IPS-NIHi7 (cell line): ENCODE results near the gene FSTL4.

Experiments
- DNase-seq: peaks from one replicate; pipeline ENCODE4 v3.0.0; 2012; ENCODE audit warnings: mixed read lengths; ENCODE audit errors: extremely low spot score

Gene FSTL4

DNA sequence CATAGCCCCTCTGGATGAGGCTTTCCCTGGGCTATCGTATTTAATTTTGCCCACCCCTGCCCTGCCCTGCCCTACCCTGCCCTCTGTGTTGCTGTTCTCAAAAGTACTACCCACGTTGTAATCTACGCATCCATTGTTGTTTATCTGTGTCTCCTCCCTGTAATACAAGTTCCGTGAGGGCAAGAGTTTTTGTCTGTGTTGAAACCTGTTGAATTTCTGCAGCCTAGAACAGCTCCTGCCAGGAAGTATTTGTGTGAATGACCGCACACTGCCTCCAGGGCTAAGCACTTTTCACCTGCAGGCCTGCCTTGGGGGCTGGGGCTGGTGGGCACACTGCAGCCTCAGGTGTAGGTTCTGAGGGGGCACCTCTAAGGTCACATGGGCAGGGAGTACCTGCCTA is 315.7 kb downstream of the FSTL4 start:
- no peak for DNase-seq

DNA sequence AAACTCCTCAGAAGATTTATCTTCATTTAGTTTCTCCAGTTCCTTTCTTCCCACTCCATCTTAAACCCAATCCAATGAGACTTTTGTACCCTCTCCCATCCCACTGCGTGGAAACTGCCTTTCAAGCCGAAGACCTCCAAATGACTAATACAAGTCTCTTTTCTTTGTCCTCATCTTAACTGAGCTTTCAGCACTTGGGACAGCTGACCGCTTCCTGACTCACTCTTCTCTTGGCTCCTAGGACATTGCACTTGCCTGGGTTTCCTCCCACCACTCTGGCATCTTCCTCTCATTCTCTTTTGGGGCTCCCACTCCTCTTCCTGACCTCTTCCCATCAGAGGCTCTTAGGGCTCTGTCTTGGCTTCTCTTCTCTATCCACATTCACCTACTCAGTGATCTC is 316.8 kb downstream of the FSTL4 start:
- peak; percentile 53 for DNase-seq

DNA sequence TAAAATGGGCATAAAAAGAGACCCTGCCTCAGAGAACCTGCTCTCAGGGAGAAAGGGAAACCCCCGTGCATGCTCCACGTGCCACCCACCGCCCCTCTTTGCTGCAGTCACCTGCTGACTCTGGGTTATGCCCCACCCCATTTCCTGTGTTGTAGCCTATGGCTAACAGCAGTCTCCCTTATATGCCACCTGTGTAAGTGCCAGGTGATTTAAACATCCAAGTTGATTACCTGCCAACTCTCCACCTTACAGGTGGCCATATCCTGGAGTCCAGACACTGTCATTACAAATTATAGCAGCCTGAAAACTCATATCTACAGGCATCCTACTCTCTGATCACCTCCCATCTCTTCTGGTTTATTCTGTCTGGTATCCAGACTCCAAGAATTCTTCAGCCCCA is 318.0 kb downstream of the FSTL4 start:
- DNase-seq: no peak

DNA sequence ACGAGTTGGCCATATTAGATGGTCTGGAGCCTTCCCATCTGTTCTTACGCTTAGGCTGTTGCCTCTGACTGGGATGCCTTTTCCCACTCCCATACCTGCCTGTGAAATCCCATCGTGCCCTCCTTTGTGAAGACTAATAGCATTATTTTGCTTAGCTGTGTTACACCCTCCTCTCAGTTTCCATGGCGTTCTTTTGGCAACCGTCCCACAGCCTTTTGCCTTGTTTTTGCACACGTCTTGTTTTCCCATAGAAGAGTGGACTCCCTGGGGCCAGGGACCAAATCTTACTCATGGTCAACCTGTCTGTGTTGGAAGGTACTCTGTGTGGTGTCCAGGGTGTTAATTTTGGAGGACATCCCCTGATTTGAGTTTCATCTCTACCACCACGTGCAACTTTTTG is 318.4 kb downstream of the FSTL4 start:
- no peak for DNase-seq

DNA sequence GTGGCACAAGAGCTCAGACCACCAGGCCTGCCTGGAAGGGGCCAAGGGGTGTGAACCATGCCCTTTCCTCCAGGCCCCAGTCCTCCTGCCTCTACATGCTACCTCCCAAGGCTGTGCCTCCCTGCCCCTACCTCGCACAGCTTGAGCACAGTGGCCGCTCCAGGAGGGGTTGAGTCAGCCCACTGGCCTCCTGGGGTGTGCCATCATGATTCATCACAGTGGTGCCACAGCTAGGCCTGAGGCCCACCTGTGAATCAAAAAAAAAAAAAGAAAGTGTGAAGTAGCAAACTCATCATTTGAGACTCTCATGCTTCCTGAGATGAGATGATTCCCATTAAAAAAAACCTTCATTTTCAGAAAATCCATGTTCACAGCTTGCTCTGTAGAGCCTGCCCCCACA is 320.0 kb downstream of the FSTL4 start:
- DNase-seq: no peak

DNA sequence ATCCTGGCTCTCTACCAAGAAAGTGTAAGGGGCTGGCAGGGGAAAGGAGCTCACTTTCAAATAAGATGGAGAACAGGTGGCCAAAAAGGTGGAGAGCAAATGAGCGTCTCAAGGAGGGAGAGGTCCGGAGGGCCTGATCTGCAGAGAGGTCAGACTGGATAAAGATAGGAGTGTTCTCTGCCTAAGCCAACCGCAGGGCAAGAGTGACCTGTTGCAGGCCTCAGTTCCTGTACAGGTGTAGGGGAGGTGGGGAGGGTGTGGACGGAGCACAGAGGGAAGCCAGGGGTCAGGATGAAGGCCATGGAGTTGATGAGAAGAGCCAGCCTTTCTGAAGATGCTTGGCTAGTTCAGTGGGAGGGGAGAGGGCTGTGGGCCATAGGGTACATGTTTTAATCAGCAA is 320.8 kb downstream of the FSTL4 start:
- DNase-seq: no peak

DNA sequence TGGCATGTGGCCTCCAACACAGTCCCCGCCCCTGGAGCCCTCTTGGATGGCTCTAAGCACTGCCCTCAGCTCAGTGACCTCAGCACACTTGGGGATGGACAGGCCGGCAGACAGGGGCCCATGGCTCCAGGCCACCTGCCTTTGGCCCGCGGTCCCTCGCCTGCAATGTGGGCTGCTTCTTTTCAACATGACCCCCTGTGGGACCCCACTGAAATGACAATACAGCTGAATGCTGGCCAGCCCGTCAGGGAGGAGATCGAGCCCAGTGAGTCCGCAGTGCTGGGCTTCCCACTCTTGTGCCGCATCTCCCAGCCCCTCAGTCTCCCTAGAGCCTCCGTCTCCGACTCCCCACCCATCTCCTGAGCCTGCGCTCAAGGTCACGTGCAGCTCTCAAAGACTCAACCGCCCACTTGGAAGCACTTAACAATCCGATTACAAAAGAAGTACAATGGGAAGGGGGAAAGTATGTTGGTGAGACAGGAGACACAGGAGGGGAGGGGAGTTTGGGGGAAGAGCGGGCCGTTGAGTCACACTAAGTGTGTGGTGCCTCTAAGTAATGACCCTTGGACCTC is 321.6 kb downstream of the FSTL4 start:
- DNase-seq: no peak

DNA sequence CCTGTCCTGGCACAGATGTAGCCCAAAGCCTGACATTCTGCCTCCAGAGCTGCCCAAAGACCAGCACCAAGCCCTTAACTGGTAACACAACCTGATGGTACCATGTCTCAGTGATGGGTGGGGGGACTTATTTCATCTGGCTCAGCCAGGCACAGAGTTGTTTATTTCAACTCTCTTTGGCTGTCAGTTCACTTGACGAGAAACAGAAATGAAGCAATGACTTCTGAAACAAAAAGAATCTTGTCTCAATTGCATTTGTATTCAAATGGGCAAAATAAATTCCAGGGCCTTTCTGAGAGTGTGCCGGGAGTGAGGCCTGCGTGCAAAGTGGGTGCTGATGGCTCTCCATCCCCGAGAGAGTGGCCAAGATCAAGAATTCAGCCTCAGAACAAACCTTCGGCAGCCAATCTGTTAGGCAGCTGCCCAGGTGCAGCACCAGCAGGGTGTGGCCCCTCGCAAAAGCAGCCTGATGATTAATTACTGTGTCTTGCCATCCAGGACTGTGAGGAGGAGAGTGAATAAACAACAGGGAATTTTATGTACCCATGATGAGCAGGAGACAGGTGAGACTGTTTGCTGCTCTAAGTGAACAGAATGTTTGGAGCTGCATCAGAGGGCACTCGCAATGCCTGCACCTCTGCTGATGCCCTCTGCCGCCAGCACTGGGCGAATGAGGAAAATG is 322.5 kb downstream of the FSTL4 start:
- no peak for DNase-seq

DNA sequence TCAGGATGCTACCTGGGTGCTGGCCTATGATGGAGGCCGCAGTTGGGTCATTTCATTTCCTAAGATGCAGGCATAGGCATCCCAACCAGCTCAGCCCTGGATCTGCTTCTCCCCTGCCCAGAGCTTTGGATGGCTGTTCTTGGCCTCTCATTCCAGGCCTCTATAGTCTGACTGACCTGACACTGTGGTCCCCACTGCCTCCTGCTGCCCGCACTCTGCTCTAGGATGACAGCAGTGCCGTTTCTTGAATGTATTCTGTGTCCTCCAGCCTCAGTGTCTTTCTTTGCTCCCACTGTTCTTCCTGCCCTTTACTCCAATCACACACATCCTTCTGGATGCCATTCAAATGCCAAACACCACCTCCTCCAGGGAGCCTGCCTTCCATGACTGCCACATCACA is 324.8 kb downstream of the FSTL4 start:
- DNase-seq: peak; percentile 48

DNA sequence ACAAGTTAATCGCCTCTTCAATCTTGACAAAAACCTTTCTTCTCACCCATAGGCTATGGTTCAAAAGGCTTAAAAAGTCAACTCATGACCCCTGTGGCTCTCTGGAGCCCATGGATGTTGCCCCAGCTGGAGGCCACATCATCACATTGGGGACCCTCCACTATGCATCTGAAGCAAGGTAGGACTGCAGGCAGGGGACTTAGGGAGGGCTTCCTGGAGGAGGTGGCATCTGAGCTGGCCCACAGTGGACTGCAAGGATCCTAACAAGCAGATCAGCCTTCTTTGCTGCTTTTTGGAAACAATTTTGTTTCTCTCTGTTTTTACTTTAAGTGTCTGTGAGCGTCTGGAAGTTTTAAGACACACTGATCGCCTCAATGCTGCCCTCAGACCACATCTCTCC is 325.9 kb downstream of the FSTL4 start:
- DNase-seq: no peak

DNA sequence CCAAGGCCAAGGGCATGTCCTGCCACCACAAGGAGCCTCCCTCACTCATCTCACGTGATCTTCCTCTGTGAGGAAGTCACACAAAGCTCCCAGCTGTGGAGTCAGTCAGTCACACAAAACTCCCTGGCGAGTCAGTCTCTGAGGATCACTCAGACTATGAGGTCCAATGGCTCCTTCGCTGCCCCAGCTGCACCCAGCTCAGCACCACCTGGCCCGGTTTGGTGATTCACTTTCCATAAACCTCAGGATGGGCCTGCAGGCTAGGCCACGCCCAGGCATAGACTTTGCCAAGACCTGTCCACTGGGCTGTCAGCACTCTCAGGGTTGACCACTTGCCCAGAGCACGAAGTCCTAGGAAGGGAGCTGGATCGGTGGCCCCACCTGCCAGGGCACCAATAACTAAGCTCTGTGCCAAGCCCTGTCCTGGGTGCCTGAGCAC is 326.7 kb downstream of the FSTL4 start:
- DNase-seq: no peak

DNA sequence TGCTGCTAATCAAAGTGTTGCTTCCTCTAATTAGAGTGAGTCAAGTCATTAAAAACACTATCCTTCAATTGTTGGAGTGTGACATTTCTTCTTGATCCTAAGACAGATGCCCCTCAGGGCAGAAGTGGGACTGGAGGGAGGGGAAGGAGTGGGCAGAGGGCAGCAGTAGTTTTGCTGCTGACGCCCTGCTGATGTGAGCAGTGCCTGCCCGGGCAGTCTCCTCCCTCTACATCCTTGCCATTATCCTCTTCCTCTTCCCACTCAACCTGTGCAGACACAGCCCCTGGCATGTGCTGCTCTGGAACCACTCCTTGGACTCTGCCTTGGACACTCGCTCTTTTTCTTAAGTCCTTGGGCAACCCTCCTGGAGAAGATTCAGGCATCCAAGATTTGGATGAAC is 328.0 kb downstream of the FSTL4 start:
- DNase-seq: no peak

DNA sequence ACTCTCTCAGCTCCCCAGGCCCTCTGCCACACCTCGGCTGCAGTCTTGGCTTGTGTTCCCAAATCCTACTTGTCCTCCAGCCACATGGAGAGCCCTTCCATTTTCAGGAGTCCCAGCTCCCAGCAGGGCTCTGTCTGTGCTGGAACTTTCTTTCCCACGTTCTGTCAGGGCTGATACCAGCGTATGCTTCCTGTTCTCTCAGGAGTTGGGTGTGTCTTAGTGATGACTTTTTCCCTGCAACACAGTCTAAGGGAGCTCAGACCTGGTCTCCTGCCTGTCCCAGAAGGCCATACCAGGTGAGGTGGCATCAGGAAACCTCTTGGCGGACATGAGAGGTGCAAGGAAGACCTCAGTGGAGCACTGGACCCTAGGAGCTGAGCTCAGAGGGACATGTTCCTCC is 334.0 kb downstream of the FSTL4 start:
- DNase-seq: no peak

DNA sequence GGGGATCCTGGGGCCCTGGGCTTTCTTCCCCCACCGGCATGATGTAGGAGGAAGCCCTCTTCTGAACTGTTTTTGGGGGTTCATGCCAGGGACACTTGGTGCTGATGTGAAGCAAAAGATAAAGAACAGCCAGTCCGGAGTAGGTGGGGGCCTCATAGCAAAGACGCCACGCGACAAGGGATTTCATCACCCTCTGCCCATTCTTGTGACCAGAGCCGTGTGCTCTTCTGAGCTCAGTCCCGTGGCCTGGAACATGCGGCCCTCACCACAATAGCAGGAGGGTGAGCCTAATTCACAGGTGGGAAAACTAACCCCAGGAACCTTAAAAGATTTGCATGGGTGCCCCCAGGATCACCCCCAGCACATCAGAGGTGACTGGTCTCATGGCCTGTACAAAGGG is 334.6 kb downstream of the FSTL4 start:
- DNase-seq: no peak

DNA sequence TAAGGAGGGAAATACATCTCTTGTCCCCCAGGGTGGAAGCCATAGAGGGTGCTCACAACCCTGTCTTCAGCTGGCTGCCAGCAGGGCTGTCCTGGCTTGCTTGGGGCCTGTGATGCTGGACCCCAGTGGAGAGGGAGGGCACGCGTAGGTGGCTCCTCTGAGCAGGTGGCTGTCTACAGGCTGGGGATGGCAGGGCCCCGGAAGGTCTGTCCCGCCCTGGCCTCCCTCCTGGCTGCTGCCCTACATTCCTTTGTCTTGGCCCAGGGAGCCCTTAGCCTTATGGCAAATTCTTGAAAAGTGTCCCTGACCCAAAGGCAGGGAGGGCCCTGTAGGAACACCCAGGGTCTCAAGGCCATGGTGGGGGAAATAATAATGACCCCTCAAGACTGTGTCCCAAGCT is 336.2 kb downstream of the FSTL4 start:
- DNase-seq: no peak

DNA sequence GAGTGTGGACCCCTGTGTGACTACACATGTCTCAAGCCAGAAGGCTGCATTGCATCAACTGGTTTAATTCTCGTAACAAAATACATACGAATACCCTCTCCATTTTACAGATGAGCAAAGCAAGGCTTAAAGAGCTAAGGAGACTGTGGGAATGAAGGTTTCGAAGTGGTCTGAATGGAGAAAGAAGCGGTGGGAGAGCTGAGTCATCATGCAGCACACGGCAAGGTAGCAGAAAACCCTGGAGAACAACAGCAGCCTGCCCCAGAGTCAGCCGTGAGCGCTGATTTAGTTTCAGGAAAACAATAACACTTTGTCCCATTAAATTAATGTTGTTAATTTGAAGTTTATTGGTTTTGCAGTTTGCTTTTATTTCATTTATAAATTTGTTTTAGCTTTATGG is 336.7 kb downstream of the FSTL4 start:
- DNase-seq: no peak

DNA sequence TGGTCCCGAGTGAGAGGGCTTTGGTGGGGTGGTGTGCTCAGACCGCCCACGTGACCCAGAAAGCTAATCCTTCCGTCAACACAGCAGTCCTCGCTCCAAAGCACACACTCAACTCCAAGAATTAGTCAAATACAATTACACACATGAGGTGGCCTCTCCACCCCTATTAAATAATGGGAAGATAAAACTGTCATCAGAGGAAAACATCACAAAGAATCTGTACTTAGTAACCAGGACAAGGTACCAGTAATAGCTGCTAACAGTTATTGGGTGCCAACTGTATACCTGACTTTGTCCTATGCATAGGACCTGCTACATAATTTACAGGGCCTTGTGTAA is 337.8 kb downstream of the FSTL4 start:
- DNase-seq: peak; percentile 42

DNA sequence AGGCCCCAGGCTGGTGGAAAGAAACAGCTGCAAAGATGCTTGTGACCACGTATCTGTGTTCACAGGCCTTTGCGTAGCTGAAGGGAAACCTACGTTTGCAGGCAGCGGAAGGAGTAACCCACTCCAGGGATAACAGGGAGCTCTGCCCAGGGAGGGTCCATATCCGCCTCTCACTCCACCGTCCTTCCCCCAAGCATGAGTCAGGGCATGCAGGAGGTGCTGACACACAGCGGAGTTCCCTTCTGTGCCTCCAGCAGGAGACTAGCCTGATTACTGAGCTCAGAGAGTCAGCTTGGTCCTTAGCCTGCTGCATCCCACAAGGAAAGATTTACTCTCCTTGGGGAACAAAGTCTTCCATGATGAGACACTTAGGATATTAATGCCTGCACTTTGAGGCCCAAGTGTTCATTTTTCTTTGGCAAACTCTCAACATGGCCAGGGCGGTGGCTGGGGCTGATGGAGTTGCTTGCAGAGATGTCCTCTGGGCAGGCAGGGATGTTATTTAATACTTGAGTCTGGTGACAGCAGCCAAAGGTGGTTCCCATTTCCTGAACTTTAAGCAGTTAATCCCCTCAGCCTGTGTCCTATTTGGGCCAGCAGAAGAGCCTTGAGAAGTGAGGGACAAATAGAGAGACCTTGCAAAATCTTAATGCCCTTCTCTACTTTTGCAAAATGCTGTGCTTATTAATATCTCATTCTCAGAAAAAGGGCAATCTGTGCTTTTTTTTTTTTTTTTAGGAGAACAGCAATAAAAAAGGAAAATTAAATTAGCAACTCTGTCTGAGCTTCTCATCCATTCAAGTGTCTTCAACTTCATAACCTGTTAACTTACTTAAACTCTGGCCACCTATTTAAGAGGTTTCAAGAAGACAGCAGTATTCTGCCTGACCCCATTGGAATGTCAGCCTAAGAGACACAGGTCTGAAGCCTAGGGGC is 338.4 kb downstream of the FSTL4 start:
- peak; percentile 48 for DNase-seq

DNA sequence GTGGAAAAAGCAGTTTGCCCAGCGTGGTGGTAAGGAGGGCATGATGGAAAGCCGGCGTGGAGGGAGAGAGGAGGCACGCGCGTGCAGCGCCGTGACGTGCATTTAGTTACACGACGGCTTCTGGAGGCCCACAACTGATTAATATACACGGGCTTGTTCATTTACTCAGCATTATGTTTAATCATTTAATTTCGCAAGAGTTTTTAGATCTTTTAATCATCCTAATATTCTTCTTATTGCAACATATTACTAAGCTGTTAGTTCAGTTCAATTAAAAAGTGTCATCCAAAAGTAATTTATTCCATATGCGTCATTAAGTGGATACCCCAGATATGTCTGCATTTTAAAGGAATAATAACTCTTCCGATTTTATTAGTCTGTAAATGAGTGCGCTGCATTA is 340.0 kb downstream of the FSTL4 start:
- DNase-seq: no peak

DNA sequence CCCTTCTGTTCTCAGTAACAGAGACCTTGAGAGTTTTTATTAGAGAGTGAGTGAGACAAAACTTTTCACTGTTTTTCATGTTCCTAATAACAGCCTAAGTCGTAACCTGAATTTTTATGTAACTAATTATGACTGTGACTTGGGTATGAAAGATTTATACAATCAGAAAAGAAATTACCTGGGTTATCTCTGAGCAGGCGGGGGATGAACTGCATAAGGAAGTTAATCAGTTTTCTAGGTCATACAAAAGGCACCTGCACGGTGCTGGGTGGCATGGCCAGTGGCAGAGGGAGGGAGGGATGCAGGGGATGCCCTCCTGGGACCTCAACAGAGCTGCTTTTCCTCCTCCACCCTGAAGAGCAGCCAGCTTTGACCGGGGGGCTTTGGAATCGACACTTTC is 340.7 kb downstream of the FSTL4 start:
- DNase-seq: no peak

DNA sequence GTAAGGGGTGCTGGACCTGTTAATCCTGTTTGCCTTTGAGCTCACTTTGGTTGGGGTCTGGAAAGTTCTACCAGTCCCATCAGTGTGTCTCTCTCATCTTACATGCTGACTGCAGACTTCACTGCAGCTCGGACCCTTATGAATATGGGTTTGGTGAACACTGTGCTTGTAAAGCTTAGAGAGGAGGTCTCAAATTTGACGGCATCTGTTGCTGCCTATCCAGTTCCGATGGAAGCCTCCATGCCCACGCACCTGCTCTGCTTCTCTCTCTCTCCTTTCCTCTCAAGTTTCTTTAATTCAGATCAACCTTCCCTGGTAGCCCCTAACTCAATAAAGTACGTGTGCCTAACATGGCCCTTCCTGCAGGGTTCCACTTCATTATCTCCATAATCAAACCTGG is 342.6 kb downstream of the FSTL4 start:
- no peak for DNase-seq

DNA sequence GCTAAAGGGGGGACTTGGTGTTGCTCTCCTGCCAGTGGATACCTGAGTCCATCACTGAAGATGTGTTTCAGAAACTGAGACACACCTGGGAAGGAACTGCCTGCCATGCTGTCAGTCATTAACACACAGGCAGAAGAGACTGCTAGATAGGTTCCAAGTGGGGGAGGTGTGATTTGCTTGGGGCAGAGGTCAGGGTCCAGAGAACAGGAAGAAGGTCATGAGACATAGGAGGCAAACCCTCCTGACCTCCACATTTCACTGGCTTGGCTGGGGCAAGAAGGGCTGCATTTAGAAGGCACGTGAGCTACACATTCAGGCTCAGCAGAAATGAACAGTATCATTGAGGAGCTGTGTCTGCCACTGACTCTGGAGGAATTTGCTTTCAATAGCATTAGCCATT is 344.7 kb downstream of the FSTL4 start:
- no peak for DNase-seq

DNA sequence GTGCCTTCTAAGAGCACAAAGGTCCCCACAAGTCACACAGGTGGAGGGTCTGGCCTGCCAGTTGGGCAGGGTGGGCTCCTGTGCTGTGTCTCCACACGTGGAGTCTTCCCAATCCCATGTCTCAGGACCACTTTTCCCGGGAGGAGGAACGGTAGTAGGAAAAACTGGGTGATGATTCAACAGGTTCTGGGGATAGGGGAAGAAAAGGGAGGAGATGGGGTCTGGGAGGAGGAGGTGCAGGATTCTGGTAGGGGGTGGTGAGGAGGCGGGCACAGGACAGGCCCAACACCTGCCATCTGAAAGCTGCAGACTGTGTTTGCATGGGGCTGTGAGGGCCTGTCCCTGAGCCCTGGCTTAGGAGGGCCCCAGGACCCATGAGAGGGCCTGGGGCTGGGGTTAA is 345.4 kb downstream of the FSTL4 start:
- DNase-seq: no peak
